Middle frontal gyrus (tissue), 1 donor: ENCODE results near the gene TMEM115.

Experiments used
- DNase-seq: peaks from one replicate; pipeline ENCODE4 v3.0.0-alpha.2; 2015; ENCODE audit warnings: low spot score; ENCODE audit errors: extremely low spot score

The TMEM115 gene

GRCh38 chr3:50353245-50354004 is 5.9 kb downstream of the TMEM115 start:
- no peak for DNase-seq

GRCh38 chr3:50352781-50353180 is 6.5 kb downstream of the TMEM115 start:
- no peak for DNase-seq

- no peak for DNase-seq
Observed at GRCh38 chr3:50351323-50351697, 8.0 kb downstream of the TMEM115 start.

GRCh38 chr3:50350527-50351322 is 8.6 kb downstream of the TMEM115 start, which contains the start of the genes CYB561D2 and NPRL2:
CYB561D2 (plus strand) TSS chr3:50350862; CDS start chr3:50351434, 572 bp downstream.
NPRL2 (minus strand) TSS chr3:50350775; CDS start chr3:50350652, 123 bp downstream.
- DNase-seq: peak; percentile 93

GRCh38 chr3:50350213-50350526 is 9.2 kb downstream of the TMEM115 start:
- no peak for DNase-seq

- DNase-seq: peak; percentile 50
Observed at GRCh38 chr3:50347187-50347813, 12.0 kb downstream of the TMEM115 start.

- DNase-seq: no peak
Observed at GRCh38 chr3:50345586-50346234, 13.6 kb downstream of the TMEM115 start, which contains the start of gene ZMYND10. ZMYND10 (minus strand) TSS chr3:50345732; CDS start chr3:50345579, 153 bp downstream.

- no peak for DNase-seq
Observed at GRCh38 chr3:50345008-50345407, 14.3 kb downstream of the TMEM115 start.

- DNase-seq: no peak
Observed at GRCh38 chr3:50342813-50343633, 16.3 kb downstream of the TMEM115 start.

GRCh38 chr3:50341996-50342650 is 17.2 kb downstream of the TMEM115 start:
- no peak for DNase-seq

GRCh38 chr3:50341537-50341936 is 17.8 kb downstream of the TMEM115 start:
- DNase-seq: no peak

GRCh38 chr3:50340448-50341329 is 18.6 kb downstream of the TMEM115 start, which contains the start of gene RASSF1:
RASSF1 (minus strand) TSS chr3:50340836; CDS start chr3:50340805, 31 bp downstream.
- DNase-seq: no peak

- DNase-seq: no peak
Observed at GRCh38 chr3:50340147-50340447, 19.2 kb downstream of the TMEM115 start.

GRCh38 chr3:50339485-50340146 is 19.7 kb downstream of the TMEM115 start:
- DNase-seq: no peak

GRCh38 chr3:50338965-50339364 is 20.4 kb downstream of the TMEM115 start:
- no peak for DNase-seq

GRCh38 chr3:50337175-50337861 is 22.0 kb downstream of the TMEM115 start:
- peak; percentile 93 for DNase-seq

GRCh38 chr3:50336452-50337174 is 22.7 kb downstream of the TMEM115 start:
- DNase-seq: no peak
